Eye (tissue), 1 donor: ENCODE data around the gene NQO2.
A peak's percentile ranks its signal among the peaks of the same experiment; 100 is the strongest.
"Not testable (repeated sequence)": the region's sequence is repeated elsewhere in the genome, so short reads cannot be mapped to it uniquely, and the experiment has no call there.

Source experiments
- DNase-seq: peaks from one replicate; pipeline ENCODE4 v3.0.0-alpha.2; 2015

NQO2 gene

GRCh38 chr6:2990248-2990931 is 9.3 kb upstream of the NQO2 start:
- peak; percentile 85 for DNase-seq

- DNase-seq, result no peak
Measured at GRCh38 chr6:2990932-2991506, 8.7 kb upstream of the NQO2 start.

GRCh38 chr6:2992330-2992979 is 7.2 kb upstream of the NQO2 start:
- DNase-seq, result no peak

- no peak for DNase-seq
Measured at GRCh38 chr6:2993755-2994317, 5.9 kb upstream of the NQO2 start.

DNA sequence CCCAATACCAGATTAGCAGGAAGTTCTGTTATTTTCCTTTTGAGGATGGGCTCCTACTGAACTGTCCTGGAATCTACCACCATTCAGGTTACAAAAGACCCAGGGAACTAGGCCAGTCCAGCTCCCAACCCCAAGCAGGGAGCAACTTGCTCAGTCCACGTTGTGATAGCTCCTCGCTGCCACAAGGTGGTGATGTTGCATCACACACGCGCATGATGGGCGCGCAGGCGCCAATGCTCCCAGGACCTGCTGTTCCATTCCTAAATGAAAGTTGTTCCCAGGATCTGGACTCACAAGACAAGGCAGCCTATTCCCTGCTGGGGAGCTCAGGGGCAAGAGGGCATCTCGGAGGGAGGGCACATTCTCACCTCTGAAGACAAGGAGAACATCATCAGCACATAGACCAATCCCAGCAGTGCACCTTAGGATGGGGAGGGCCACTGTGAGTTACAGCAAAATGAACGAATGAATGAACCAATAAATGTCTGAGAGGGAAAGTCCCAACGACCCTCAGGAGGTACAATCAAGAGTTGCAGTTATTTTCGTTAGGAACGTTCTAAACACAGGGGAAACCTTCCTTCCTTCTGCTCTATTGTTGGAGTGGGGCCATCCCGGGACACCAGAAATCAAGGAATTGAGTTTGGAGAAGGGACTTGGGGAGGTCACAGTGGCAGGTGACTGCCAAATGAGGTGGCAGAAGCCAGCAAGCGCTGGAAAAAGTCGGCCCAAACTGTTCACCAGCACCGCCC is 1.3 kb upstream of the NQO2 start:
- DNase-seq, result peak; percentile 30

GRCh38 chr6:2998998-2999617 is 586 bp upstream of the NQO2 start:
- peak; percentile 96 for DNase-seq

- no peak for DNase-seq
Measured at GRCh38 chr6:3001146-3001772, 1.6 kb downstream of the NQO2 start.

DNA sequence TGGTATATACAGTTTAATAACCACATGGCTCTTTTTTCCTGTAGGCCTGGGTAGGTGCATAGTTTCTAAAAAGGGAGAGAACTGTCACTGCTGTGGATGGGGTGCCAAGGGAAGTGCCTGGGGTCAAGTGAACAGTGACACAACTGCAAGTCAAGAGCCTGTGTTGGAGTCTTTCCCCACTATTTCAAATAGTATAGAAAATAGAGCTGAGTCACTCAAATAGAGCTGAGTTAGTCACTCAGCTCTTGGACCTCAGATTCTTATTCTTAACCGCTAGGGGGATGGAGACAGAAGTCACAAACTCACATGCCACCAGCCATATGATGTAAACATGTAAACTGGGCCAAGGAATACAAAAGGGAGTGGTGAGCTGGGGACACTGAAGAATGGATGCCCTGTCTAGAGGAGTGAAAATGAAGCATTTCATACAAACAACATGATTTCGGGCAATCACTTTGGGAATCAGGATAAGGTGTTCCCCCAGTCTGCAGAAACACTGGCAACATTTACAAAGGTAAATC is 2.1 kb downstream of the NQO2 start:
- peak; percentile 63 for DNase-seq

DNA sequence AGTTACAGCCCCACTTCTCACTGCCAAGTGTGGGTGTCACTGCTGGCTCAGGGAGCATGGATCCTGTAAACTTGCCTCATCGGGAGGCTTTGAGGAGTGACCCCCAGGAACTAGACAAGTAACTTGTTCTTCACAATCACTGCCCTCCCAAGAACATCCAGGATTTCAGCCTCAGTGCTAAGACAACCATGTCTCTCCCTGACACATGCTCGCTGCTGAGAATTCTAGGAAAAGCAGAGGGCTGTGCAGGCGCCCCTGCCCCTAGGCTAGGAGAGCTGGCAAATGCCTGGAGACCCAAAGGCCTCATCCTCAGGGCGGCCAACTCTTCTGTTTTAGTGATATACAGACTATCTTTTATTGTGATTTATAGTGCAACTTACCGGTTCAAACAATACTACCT is 3.5 kb downstream of the NQO2 start:
- not testable (repeated sequence) for DNase-seq

GRCh38 chr6:3005077-3005476 is 5.4 kb downstream of the NQO2 start:
- no peak for DNase-seq

- no peak for DNase-seq
Measured at GRCh38 chr6:3005874-3006273, 6.2 kb downstream of the NQO2 start.

- DNase-seq, result no peak
Measured at GRCh38 chr6:3006476-3006875, 6.8 kb downstream of the NQO2 start.

DNA sequence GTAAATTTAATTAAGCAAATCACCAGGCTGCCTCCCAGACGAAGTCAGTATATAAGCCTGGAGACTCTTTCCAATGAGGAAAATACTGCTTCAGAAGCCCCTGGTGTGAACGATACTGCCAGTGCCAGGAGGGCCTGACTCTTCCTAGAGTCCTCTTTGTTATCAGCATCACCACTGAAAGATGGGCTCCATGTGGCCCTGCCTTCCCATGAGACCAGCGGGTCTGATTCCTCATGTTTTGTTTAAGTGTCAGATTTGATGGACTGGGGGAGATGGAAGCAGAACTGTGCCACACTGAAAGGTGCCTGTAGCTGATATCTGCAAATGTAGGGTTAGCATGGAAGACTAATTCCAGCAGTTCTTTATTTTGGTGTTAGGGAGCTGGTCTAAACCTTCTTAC is 7.9 kb downstream of the NQO2 start:
- DNase-seq, result no peak

DNA sequence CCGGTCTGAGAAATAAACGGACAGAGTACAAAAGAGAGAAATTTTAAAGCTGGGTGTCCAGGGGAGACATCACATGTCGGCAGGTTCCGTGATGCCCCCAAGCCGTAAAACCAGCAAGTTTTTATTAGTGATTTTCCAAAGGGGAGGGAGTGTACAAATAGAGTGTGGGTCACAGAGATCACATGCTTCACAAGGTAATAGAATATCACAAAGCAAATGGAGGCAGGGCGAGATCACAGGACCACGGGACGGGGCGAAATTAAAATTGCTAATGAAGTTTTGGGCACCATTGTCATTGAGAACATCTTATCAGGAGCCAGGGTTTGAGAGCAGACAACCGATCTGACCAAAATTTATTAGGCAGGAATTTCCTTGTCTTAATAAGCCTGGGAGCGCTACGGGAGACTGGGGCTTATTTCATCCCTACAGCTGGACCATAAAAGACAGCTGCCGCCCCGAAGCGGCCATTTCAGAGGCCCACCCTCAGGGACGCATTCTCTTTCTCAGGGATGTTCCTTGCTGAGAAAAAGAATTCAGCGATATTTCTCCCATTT is 9.1 kb downstream of the NQO2 start:
- DNase-seq, result not testable (repeated sequence)

GRCh38 chr6:3009930-3010329 is 10.2 kb downstream of the NQO2 start:
- no peak for DNase-seq

GRCh38 chr6:3011158-3011557 is 11.5 kb downstream of the NQO2 start:
- DNase-seq, result no peak

GRCh38 chr6:3011592-3011991 is 11.9 kb downstream of the NQO2 start:
- DNase-seq, result peak; percentile 44

DNA sequence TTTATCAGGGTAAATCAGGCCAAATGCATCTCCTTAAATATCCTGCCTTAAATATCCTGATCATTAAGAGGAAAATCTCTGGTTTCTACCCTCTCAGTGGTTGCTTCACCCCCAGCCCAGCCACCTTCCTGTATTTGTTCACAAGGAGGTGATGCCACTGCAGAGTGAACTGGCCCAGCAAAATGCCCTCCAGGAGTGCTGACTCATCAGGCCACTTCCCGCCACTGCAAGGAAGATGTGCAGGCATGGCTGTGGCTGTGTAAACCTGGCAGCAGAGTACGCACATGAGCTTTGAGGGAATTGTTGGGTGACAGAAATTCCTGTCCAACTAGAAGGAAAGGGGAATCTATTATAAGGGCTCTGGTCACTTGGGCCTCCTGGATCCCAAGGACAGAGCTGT is 13.8 kb downstream of the NQO2 start:
- DNase-seq, result no peak

GRCh38 chr6:3013901-3014674 is 14.4 kb downstream of the NQO2 start:
- no peak for DNase-seq

DNA sequence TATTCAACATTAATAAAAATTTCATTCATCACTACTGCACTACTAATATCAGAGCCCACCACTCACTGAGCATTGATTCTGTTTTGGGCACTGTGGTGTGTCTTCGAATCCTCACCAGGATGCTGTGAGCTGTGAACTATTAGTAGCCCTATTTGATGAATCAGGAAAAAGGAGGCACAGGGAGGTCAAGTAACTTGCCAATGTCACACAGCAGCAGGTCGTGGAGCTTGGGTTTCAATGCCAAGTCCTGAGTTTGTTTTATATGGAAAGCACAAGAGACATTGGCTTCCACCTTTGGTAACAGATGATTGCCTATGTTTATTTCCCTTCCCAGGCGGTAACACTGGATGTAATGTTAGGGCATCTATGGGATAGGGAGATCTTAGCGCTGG is 15.0 kb downstream of the NQO2 start:
- DNase-seq, result no peak

DNA sequence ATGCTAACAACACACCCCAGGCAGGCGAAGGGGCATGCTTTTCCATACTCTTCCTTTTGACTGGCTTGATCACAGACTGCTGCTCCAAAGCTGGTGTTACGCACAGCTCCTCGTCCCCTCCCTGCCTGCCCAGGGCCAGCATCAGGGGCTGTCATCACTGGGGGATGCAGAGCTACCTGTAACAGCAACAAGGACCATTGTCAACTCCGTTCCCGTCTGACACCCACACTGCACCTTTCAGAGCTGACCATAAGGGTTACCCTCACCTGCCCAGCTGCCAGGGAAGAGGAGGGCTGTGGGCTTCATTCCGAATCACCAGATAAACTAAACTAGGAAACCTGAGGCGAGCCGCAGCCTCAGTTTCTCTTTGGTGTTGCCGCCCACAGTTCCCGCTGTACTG is 15.4 kb downstream of the NQO2 start:
- no peak for DNase-seq
